Measurements from ENCODE around the gene APBB2. TPM values are rescaled to one million over a fixed set of nuclear protein-coding genes. Genes with fewer than 3 reads are reported as not detected.
A peak's percentile ranks its signal among the peaks of the same experiment; 100 is the strongest.

The APBB2 gene
- total and polyA plus RNA-seq, 2 of the 8 experiments (the other 6 are each of a cell fraction or from before 2014, with no cell fraction given), result 58.7 to 59.4 TPM

DNA sequence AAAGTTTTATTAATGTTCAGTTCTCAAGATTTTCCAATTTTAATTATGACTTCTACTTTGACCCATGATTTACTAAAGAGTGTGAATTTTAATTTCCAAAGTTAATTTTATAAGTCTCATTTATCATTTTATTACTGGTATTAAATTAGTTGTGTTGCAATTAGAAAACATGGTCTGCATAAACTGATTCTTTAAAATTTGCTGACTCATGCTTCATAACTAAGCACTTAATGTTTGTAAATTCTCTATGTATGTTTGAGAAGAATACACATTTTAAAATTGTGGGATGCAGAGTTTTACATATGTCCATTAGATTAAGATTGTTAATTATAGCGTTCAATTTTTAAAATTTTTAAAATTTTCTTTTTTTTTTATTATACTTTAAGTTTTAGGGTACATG is 22.2 kb upstream of the APBB2 start (continued):
- no peak for TF ChIP-seq CHD7 (IDR thresholded peaks at IDR 0.05; ENCODE audit: insufficient replicate concordance, low read length)
- TF ChIP-seq RBBP5 (IDR thresholded peaks at IDR 0.05; ENCODE audit: borderline replicate concordance, low read depth, low read length), result no peak
- no peak for TF ChIP-seq FOSL1 (IDR thresholded peaks at IDR 0.05; ENCODE audit: insufficient read depth, low read depth, low read length)
- TF ChIP-seq TBP (IDR thresholded peaks at IDR 0.05; ENCODE audit: low read depth, low read length), result no peak
- TF ChIP-seq, protein P1, sequence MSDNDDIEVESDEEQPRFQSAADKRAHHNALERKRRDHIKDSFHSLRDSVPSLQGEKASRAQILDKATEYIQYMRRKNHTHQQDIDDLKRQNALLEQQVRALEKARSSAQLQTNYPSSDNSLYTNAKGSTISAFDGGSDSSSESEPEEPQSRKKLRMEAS (IDR thresholded peaks at IDR 0.05), result no peak
- TF ChIP-seq BACH1 (IDR thresholded peaks at IDR 0.05; ENCODE audit: low read length), result peak; percentile 88
- no peak for TF ChIP-seq CBX5 (IDR thresholded peaks at IDR 0.05; ENCODE audit: low read depth, low read length)
- TF ChIP-seq ZNF274 (IDR thresholded peaks at IDR 0.05; ENCODE audit: borderline replicate concordance, extremely low read depth, low read length), result no peak
- TF ChIP-seq MAFK (IDR thresholded peaks at IDR 0.05; ENCODE audit: low read depth, low read length), result peak; percentile 86

All from H1 (cell line).